ENCODE measurements around the gene DYNLRB1. TPM values are rescaled to one million over a fixed set of nuclear protein-coding genes. Genes with fewer than 3 reads are reported as not detected.

The DYNLRB1 gene
- total and polyA plus RNA-seq, 2 of the 13 experiments (the other 11 are each of a cell fraction or from before 2014, with no cell fraction given), result 140 to 244 TPM

- TF ChIP-seq ZFP36L1 (CRISPR knock-in tag; IDR thresholded peaks at IDR 0.05), result no peak
- TF ChIP-seq ZBTB20 (CRISPR knock-in tag; IDR thresholded peaks at IDR 0.05; ENCODE audit: borderline replicate concordance, low read depth), result no peak
- no peak; the same call in 1 of the 2 replicates for TF ChIP-seq ZNF543 (CRISPR knock-in tag; IDR thresholded peaks at IDR 0.05)
- TF ChIP-seq TBX2 (CRISPR knock-in tag; IDR thresholded peaks at IDR 0.05; ENCODE audit: borderline replicate concordance), result no peak; the same call in none of the 2 replicates
- TF ChIP-seq ATF3 (CRISPR knock-in tag; IDR thresholded peaks at IDR 0.05), result no peak
- TF ChIP-seq ZBTB33 (CRISPR knock-in tag; IDR thresholded peaks at IDR 0.05), result no peak
- TF ChIP-seq RCOR2 (CRISPR knock-in tag; IDR thresholded peaks at IDR 0.05), result peak; percentile 47; the same call in 1 of the 2 replicates
- TF ChIP-seq SP1 (IDR thresholded peaks at IDR 0.05), result no peak
- no peak for TF ChIP-seq SP1 (CRISPR knock-in tag; IDR thresholded peaks at IDR 0.05)
- TF ChIP-seq ZNF142 (CRISPR knock-in tag; IDR thresholded peaks at IDR 0.05), result 0 out of 2 replicates have a peak, but pooled peaks have one; percentile 5
- no peak for TF ChIP-seq IRX3 (CRISPR knock-in tag; IDR thresholded peaks at IDR 0.05; ENCODE audit: borderline replicate concordance, low read depth)
- TF ChIP-seq RARA (CRISPR knock-in tag; IDR thresholded peaks at IDR 0.05), result 0 out of 2 replicates have a peak, but pooled peaks have one; percentile 5
- TF ChIP-seq SRSF9 (IDR thresholded peaks at IDR 0.05; ENCODE audit: borderline replicate concordance, insufficient read depth, low read depth, low read length, poor library complexity, severe bottlenecking), result no peak
- TF ChIP-seq NAIF1 (CRISPR knock-in tag; IDR thresholded peaks at IDR 0.05; ENCODE audit: borderline replicate concordance), result no peak
- TF ChIP-seq ZNF484 (CRISPR knock-in tag; IDR thresholded peaks at IDR 0.05; ENCODE audit: borderline replicate concordance, low read depth), result no peak
- TF ChIP-seq TFE3 (CRISPR knock-in tag; IDR thresholded peaks at IDR 0.05), result 0 out of 2 replicates have a peak, but pooled peaks have one; percentile 37
- TF ChIP-seq FOXO1 (CRISPR knock-in tag; IDR thresholded peaks at IDR 0.05), result peak; percentile 6; the same call in 1 of the 2 replicates
- TF ChIP-seq ZNF703 (CRISPR knock-in tag; IDR thresholded peaks at IDR 0.05; ENCODE audit: borderline replicate concordance), result no peak
- no peak; the same call in 1 of the 2 replicates for TF ChIP-seq RELA (CRISPR knock-in tag; IDR thresholded peaks at IDR 0.05)
- no peak for TF ChIP-seq SIN3B (IDR thresholded peaks at IDR 0.05; ENCODE audit: low read length)
Measured at GRCh38 chr20:34515484-34516246, 557 bp upstream of the DYNLRB1 start (continued).

Measured in HepG2 (cell line).